Activated naive CD4-positive, alpha-beta T cell treated with Interleukin-2 at 50 U/mL for 16 hours (primary cell): ENCODE results near the gene ZNF738.

Experiments used
- DNase-seq: peaks from one replicate; pipeline ENCODE4 v3.0.0-alpha.2; 2020

The ZNF738 gene

GRCh38 chr19:21423057-21424041, 64.5 kb downstream of the ZNF738 start:
- no peak for DNase-seq
